WTC11 (cell line): Measurements from ENCODE around the gene CATSPERZ. TPM values are rescaled to one million over a fixed set of nuclear protein-coding genes. Genes with fewer than 3 reads are reported as not detected.

Experiments used
- ATAC-seq: fragments of 200-7000 bp; cut with Tn5 transposase; 2 replicates; pipeline ENCODE4 v1.10.0; 2021; ENCODE audit warnings: mild to moderate bottlenecking, moderate library complexity
- CTCF ChIA-PET: fragments of 300-600 bp; sonication (Branson Sonifier 250); formaldehyde crosslinking; loops from one replicate; lab custom pipeline; 2021; ENCODE audit warnings: antibody characterized with exemption; lab: Charles Lee
- POLR2A ChIA-PET: fragments of 350-600 bp; sonication (Branson Sonifier 250); formaldehyde crosslinking; loops from one replicate; lab custom pipeline; 2021; ENCODE audit warnings: antibody characterized with exemption; lab: Charles Lee
- DNase-seq: peaks from one replicate; pipeline ENCODE4 v3.0.0; 2021; ENCODE audit warnings: low spot score
- H3K27ac Mint-ChIP-seq: 2 replicates; pipeline ENCODE4 v1.8.0; 2021; ENCODE audit warnings: mixed read lengths
- H3K27me3 Mint-ChIP-seq: 2 replicates; pipeline ENCODE4 v1.8.0; 2021; ENCODE audit warnings: low read depth, mild to moderate bottlenecking, moderate library complexity, mixed read lengths
- H3K36me3 Mint-ChIP-seq: 2 replicates; pipeline ENCODE4 v1.8.0; 2021; ENCODE audit warnings: mixed read lengths
- H3K4me1 Mint-ChIP-seq: 2 replicates; pipeline ENCODE4 v1.8.0; 2022; ENCODE audit warnings: mixed read lengths
- H3K4me3 Mint-ChIP-seq: 2 replicates; pipeline ENCODE4 v1.8.0; 2021; ENCODE audit warnings: mild to moderate bottlenecking, moderate library complexity, mixed read lengths
- H3K9me3 Mint-ChIP-seq: 2 replicates; pipeline ENCODE4 v1.8.0; 2021; ENCODE audit warnings: mixed read lengths
- CBFB ChIP-seq: sonication (generic); formaldehyde crosslinking; IDR thresholded peaks from 2 replicates; pipeline ENCODE4 v1.8.1; 2022; ENCODE audit warnings: mild to moderate bottlenecking, low read depth, missing genetic modification reagents
- CREM ChIP-seq: sonication (generic); formaldehyde crosslinking; IDR thresholded peaks from 2 replicates; pipeline ENCODE4 v1.8.1; 2022; ENCODE audit warnings: mild to moderate bottlenecking, missing genetic modification reagents, moderate library complexity
- EMX1 ChIP-seq: fragments of 250-450 bp; sonication (Bioruptor Pico); IDR thresholded peaks from 2 replicates; pipeline ENCODE4 v1.8.0; 2021; ENCODE audit warnings: mild to moderate bottlenecking
- IRF2 ChIP-seq: sonication (generic); formaldehyde crosslinking; IDR thresholded peaks from 2 replicates; pipeline ENCODE4 v1.8.0; 2022; ENCODE audit warnings: low read depth, missing genetic modification reagents, borderline replicate concordance
- KAT7 ChIP-seq: sonication (generic); formaldehyde crosslinking; IDR thresholded peaks from 2 replicates; pipeline ENCODE4 v1.8.1; 2023; ENCODE audit warnings: missing genetic modification reagents, mild to moderate bottlenecking, borderline replicate concordance
- NFE2L1 ChIP-seq: sonication (generic); formaldehyde crosslinking; IDR thresholded peaks from 2 replicates; pipeline ENCODE4 v1.8.1; 2023; ENCODE audit warnings: missing genetic modification reagents
- NR1H2 ChIP-seq: sonication (generic); formaldehyde crosslinking; IDR thresholded peaks from 2 replicates; pipeline ENCODE4 v1.9.0; 2021; ENCODE audit warnings: mild to moderate bottlenecking, moderate library complexity, missing genetic modification reagents
- SOX15 ChIP-seq: fragments of 250-450 bp; sonication (Bioruptor Pico); IDR thresholded peaks from 2 replicates; pipeline ENCODE4 v1.9.0; 2021; ENCODE audit warnings: mild to moderate bottlenecking
- SP1 ChIP-seq: sonication (generic); formaldehyde crosslinking; conservative IDR thresholded peaks from 2 replicates; pipeline ENCODE4 v1.8.1; 2022; ENCODE audit warnings: missing genetic modification reagents
- TCF7 ChIP-seq: sonication (generic); formaldehyde crosslinking; IDR thresholded peaks from 2 replicates; pipeline ENCODE4 v1.8.0; 2022; ENCODE audit warnings: mild to moderate bottlenecking, low read depth, missing genetic modification reagents, moderate library complexity
- TEAD1 ChIP-seq: sonication (generic); formaldehyde crosslinking; IDR thresholded peaks from 2 replicates; pipeline ENCODE4 v1.8.0; 2022; ENCODE audit warnings: mild to moderate bottlenecking, missing genetic modification reagents
- TP53 ChIP-seq: sonication (generic); formaldehyde crosslinking; IDR thresholded peaks from 2 replicates; pipeline ENCODE4 v1.8.1; 2023; ENCODE audit warnings: mild to moderate bottlenecking, missing genetic modification reagents
- ZNF219 ChIP-seq: sonication (generic); formaldehyde crosslinking; IDR thresholded peaks from 2 replicates; pipeline ENCODE4 v1.8.0; 2023; ENCODE audit warnings: missing genetic modification reagents, mild to moderate bottlenecking, borderline replicate concordance
- ZNF396 ChIP-seq: fragments of 250-450 bp; sonication (Bioruptor Pico); IDR thresholded peaks from 2 replicates; pipeline ENCODE4 v1.8.0; 2021; ENCODE audit warnings: mild to moderate bottlenecking, moderate library complexity, borderline replicate concordance
- total RNA-seq: library from RNA; stranded (reverse); gene quantifications from 3 replicates; pipeline ENCODE4 v1.2.3, GENCODE V29; 2021
- TF ChIP-seq, protein P1 (sequence below): sonication (generic); formaldehyde crosslinking; IDR thresholded peaks from 2 replicates; pipeline ENCODE4 v1.8.0; 2022; ENCODE audit warnings: mild to moderate bottlenecking, missing genetic modification reagents
- TF ChIP-seq, protein P2 (sequence below): sonication (generic); formaldehyde crosslinking; IDR thresholded peaks from 2 replicates; pipeline ENCODE4 v1.8.1; 2023; ENCODE audit warnings: mild to moderate bottlenecking, missing genetic modification reagents
- TF ChIP-seq, protein P3 (sequence below): sonication (generic); formaldehyde crosslinking; IDR thresholded peaks from 2 replicates; pipeline ENCODE4 v1.8.0; 2022; ENCODE audit warnings: missing genetic modification reagents
- TF ChIP-seq, protein P4 (sequence below): sonication (generic); formaldehyde crosslinking; IDR thresholded peaks from 2 replicates; pipeline ENCODE4 v1.8.1; 2022; ENCODE audit warnings: low read depth, missing genetic modification reagents, borderline replicate concordance
- TF ChIP-seq, protein P5 (sequence below): sonication (generic); formaldehyde crosslinking; IDR thresholded peaks from 2 replicates; pipeline ENCODE4 v1.8.1; 2022; ENCODE audit warnings: missing genetic modification reagents, borderline replicate concordance

The CATSPERZ gene
- total RNA-seq, 1 experiment from 2014 or later: 2.5 TPM

DNA sequence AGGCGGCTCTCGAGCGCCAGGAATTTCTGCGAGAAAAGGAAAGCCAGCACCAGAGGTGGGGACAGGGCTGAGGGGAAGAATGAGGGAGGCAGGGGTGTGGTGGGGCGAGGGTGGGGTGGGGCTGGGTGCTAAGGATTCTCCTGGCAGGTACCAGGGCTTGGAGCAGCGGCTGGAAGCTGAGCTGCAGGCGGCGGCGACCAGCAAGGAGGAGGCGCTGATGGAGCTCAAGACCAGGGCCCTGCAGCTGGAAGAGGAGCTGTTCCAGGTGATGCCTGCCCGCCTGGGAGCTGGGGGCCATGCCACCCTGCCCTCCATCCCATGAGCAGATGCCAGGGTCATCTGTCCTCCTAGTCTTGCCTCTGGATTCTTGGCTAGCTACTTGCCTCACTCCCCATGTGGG is 49.2 kb downstream of the CATSPERZ start:
- no peaks in the 10 kb centered on the region for H3K27me3 Mint-ChIP-seq
- POLR2A ChIA-PET: interaction anchor here (0.7 to 1.7 kb wide), 2 partner anchors 32 to 48 kb away, joined by 4 to 5 read pairs; partner anchors contain the start of gene PRDX5
- ATAC-seq: no peak
- no peak for TF ChIP-seq KAT7 (CRISPR knock-in tag)
- no peak for TF ChIP-seq EMX1
- TF ChIP-seq, protein P1, sequence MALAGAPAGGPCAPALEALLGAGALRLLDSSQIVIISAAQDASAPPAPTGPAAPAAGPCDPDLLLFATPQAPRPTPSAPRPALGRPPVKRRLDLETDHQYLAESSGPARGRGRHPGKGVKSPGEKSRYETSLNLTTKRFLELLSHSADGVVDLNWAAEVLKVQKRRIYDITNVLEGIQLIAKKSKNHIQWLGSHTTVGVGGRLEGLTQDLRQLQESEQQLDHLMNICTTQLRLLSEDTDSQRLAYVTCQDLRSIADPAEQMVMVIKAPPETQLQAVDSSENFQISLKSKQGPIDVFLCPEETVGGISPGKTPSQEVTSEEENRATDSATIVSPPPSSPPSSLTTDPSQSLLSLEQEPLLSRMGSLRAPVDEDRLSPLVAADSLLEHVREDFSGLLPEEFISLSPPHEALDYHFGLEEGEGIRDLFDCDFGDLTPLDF (CRISPR knock-in tag): no peak
- no peak for TF ChIP-seq SP1 (CRISPR knock-in tag)
- TF ChIP-seq TCF7 (CRISPR knock-in tag): no peak
- TF ChIP-seq, protein P2, sequence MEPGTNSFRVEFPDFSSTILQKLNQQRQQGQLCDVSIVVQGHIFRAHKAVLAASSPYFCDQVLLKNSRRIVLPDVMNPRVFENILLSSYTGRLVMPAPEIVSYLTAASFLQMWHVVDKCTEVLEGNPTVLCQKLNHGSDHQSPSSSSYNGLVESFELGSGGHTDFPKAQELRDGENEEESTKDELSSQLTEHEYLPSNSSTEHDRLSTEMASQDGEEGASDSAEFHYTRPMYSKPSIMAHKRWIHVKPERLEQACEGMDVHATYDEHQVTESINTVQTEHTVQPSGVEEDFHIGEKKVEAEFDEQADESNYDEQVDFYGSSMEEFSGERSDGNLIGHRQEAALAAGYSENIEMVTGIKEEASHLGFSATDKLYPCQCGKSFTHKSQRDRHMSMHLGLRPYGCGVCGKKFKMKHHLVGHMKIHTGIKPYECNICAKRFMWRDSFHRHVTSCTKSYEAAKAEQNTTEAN (CRISPR knock-in tag): no peak
- TF ChIP-seq, protein P3, sequence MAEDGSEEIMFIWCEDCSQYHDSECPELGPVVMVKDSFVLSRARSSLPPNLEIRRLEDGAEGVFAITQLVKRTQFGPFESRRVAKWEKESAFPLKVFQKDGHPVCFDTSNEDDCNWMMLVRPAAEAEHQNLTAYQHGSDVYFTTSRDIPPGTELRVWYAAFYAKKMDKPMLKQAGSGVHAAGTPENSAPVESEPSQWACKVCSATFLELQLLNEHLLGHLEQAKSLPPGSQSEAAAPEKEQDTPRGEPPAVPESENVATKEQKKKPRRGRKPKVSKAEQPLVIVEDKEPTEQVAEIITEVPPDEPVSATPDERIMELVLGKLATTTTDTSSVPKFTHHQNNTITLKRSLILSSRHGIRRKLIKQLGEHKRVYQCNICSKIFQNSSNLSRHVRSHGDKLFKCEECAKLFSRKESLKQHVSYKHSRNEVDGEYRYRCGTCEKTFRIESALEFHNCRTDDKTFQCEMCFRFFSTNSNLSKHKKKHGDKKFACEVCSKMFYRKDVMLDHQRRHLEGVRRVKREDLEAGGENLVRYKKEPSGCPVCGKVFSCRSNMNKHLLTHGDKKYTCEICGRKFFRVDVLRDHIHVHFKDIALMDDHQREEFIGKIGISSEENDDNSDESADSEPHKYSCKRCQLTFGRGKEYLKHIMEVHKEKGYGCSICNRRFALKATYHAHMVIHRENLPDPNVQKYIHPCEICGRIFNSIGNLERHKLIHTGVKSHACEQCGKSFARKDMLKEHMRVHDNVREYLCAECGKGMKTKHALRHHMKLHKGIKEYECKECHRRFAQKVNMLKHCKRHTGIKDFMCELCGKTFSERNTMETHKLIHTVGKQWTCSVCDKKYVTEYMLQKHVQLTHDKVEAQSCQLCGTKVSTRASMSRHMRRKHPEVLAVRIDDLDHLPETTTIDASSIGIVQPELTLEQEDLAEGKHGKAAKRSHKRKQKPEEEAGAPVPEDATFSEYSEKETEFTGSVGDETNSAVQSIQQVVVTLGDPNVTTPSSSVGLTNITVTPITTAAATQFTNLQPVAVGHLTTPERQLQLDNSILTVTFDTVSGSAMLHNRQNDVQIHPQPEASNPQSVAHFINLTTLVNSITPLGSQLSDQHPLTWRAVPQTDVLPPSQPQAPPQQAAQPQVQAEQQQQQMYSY (CRISPR knock-in tag): no peak
- no peak for TF ChIP-seq ZNF396
- no peak for TF ChIP-seq NR1H2 (CRISPR knock-in tag)
- TF ChIP-seq, protein P4, sequence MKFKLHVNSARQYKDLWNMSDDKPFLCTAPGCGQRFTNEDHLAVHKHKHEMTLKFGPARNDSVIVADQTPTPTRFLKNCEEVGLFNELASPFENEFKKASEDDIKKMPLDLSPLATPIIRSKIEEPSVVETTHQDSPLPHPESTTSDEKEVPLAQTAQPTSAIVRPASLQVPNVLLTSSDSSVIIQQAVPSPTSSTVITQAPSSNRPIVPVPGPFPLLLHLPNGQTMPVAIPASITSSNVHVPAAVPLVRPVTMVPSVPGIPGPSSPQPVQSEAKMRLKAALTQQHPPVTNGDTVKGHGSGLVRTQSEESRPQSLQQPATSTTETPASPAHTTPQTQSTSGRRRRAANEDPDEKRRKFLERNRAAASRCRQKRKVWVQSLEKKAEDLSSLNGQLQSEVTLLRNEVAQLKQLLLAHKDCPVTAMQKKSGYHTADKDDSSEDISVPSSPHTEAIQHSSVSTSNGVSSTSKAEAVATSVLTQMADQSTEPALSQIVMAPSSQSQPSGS (CRISPR knock-in tag): no peak
- TF ChIP-seq TP53 (CRISPR knock-in tag): no peak
- TF ChIP-seq, protein P5, sequence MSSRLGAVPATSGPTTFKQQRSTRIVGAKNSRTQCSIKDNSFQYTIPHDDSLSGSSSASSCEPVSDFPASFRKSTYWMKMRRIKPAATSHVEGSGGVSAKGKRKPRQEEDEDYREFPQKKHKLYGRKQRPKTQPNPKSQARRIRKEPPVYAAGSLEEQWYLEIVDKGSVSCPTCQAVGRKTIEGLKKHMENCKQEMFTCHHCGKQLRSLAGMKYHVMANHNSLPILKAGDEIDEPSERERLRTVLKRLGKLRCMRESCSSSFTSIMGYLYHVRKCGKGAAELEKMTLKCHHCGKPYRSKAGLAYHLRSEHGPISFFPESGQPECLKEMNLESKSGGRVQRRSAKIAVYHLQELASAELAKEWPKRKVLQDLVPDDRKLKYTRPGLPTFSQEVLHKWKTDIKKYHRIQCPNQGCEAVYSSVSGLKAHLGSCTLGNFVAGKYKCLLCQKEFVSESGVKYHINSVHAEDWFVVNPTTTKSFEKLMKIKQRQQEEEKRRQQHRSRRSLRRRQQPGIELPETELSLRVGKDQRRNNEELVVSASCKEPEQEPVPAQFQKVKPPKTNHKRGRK (CRISPR knock-in tag): no peak
- TF ChIP-seq NFE2L1: no peak
- no peak for TF ChIP-seq SOX15 (CRISPR knock-in tag)
- TF ChIP-seq CBFB (CRISPR knock-in tag): no peak
- TF ChIP-seq, all 79 proteins: peak for 0
- CTCF ChIA-PET: interaction anchor here (1.5 to 10.4 kb wide), 4 partner anchors 8 to 300 kb away, joined by 5 to 437 read pairs (median 12); partner anchors contain the start of gene CCDC88B
- no peaks in the 10 kb centered on the region for H3K36me3 Mint-ChIP-seq
- H3K27ac Mint-ChIP-seq: no peak overlapping the region
- H3K4me1 Mint-ChIP-seq: peaks cover 5% of the 10 kb centered on the region; the same call in 1 of the 2 replicates
- DNase-seq: no peak
- H3K4me3 Mint-ChIP-seq: no peak overlapping the region
- no peaks in the 10 kb centered on the region for H3K9me3 Mint-ChIP-seq

DNA sequence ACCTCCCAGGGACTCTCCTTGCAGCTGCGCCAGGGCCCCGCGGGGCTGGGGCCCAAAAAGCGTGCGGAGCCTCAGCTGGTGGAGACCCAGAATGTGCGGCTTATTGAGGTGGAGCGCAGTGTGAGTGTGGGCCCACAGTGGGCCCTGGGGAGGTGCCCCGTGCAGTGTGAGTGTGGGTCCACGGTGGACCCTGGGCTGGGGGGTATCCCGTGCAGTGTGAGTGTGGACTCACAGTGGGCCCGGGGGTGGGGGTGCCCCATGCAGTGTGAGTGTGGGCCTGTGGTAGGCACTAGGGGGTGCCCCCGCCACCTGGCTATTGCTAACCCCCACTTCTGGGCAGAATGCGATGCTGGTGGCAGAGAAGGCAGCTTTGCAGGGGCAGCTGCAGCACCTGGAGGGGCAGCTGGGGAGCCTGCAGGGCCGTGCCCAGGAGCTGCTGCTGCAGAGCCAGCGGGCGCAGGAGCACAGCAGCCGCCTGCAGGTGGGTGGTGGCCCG is 51.0 kb downstream of the CATSPERZ start:
- no peaks in the 10 kb centered on the region for H3K36me3 Mint-ChIP-seq
- DNase-seq (no peak), ATAC-seq (no peak)
- H3K4me1 Mint-ChIP-seq: peaks cover 10% of the 10 kb centered on the region
- POLR2A ChIA-PET: no interaction called here
- no peaks in the 10 kb centered on the region for H3K27me3 Mint-ChIP-seq
- TF ChIP-seq TEAD1 (CRISPR knock-in tag) (no peak), CREM (CRISPR knock-in tag) (no peak), IRF2 (no peak), ZNF219 (CRISPR knock-in tag) (no peak)
- no peak overlapping the region for H3K4me3 Mint-ChIP-seq
- CTCF ChIA-PET: interaction anchor here (1.0 to 10.4 kb wide), 8 partner anchors 10 to 299 kb away, joined by 4 to 437 read pairs (median 18); partner anchors contain the start of genes CCDC88B, ESRRA, PRDX5 and TRMT112
- no peaks in the 10 kb centered on the region for H3K9me3 Mint-ChIP-seq
- no peak overlapping the region for H3K27ac Mint-ChIP-seq
